Measurements from ENCODE around the gene HECTD1.
A peak's percentile ranks its signal among the peaks of the same experiment; 100 is the strongest.
"Not testable (repeated sequence)": the region's sequence is repeated elsewhere in the genome, so short reads cannot be mapped to it uniquely, and the experiment has no call there.

HECTD1 gene

GRCh38 chr14:31207755-31208545, at the start of gene HECTD1:
TSS of gene HECTD1 (minus strand) at chr14:31207793. CDS start at chr14:31205936, 1,857 bp downstream.
- peak; percentile 88 for DNase-seq

- no peak for DNase-seq
Measured at GRCh38 chr14:31257244-31257553, 49.6 kb upstream of the HECTD1 start.

- no peak for DNase-seq
Measured at GRCh38 chr14:31256534-31257243, 49.1 kb upstream of the HECTD1 start.

GRCh38 chr14:31255918-31256317, 48.3 kb upstream of the HECTD1 start:
- DNase-seq: not testable (repeated sequence)

GRCh38 chr14:31255286-31255685, 47.7 kb upstream of the HECTD1 start:
- DNase-seq: no peak

GRCh38 chr14:31253746-31254471, 46.3 kb upstream of the HECTD1 start:
- no peak for DNase-seq

- DNase-seq: no peak
Measured at GRCh38 chr14:31252865-31253264, 45.3 kb upstream of the HECTD1 start.

GRCh38 chr14:31251028-31251958, 43.7 kb upstream of the HECTD1 start:
- no peak for DNase-seq

- no peak for DNase-seq
Measured at GRCh38 chr14:31244626-31245025, 37.0 kb upstream of the HECTD1 start.

GRCh38 chr14:31243860-31244259, 36.3 kb upstream of the HECTD1 start:
- no peak for DNase-seq

GRCh38 chr14:31242161-31242940, 34.8 kb upstream of the HECTD1 start:
- DNase-seq: not testable (repeated sequence)

GRCh38 chr14:31241450-31242114, 34.0 kb upstream of the HECTD1 start:
- DNase-seq: no peak

GRCh38 chr14:31239741-31240140, 32.1 kb upstream of the HECTD1 start:
- no peak for DNase-seq

- no peak for DNase-seq
Measured at GRCh38 chr14:31235462-31235861, 27.9 kb upstream of the HECTD1 start.

- no peak for DNase-seq
Measured at GRCh38 chr14:31232081-31232480, 24.5 kb upstream of the HECTD1 start.

GRCh38 chr14:31231272-31231671, 23.7 kb upstream of the HECTD1 start:
- DNase-seq: not testable (repeated sequence)

- no peak for DNase-seq
Measured at GRCh38 chr14:31230573-31230958, 23.0 kb upstream of the HECTD1 start.

- no peak for DNase-seq
Measured at GRCh38 chr14:31229638-31230572, 22.3 kb upstream of the HECTD1 start.

GRCh38 chr14:31229009-31229408, 21.4 kb upstream of the HECTD1 start:
- DNase-seq: no peak

- DNase-seq: no peak
Measured at GRCh38 chr14:31228533-31228932, 20.9 kb upstream of the HECTD1 start.

Measured in DMS79 (cell line).